SK-N-SH (cell line): Measurements from ENCODE around the gene ARL6IP5.

ENCODE experiments used
- CHD2 ChIP-seq: fragments of 150-350 bp; IDR thresholded peaks from 2 replicates; pipeline ENCODE4 v1.6.1; 2018; ENCODE audit warnings: low read length; ENCODE audit not compliant: partially characterized antibody
- CTCF ChIP-seq: fragments of 200-600 bp; sonication (generic); IDR thresholded peaks from 2 replicates; pipeline ENCODE4 v1.6.1; 2017; ENCODE audit warnings: antibody characterized with exemption, mild to moderate bottlenecking, moderate library complexity
- EZH2phosphoT487 ChIP-seq: fragments of 200-600 bp; sonication (generic); IDR thresholded peaks from 2 replicates; pipeline ENCODE4 v1.6.1; 2017; ENCODE audit warnings: low read depth, mixed run types, mild to moderate bottlenecking, antibody characterized with exemption, moderate library complexity, borderline replicate concordance
- IRF3 ChIP-seq: fragments of 150-350 bp; IDR thresholded peaks from 2 replicates; pipeline ENCODE4 v1.6.1; 2016; ENCODE audit warnings: mild to moderate bottlenecking, low read depth, low read length
- POLR2AphosphoS5 ChIP-seq: IDR thresholded peaks from 2 replicates; pipeline ENCODE4 v1.6.1; 2012; ENCODE audit warnings: low read depth, low read length
- RAD21 ChIP-seq: IDR thresholded peaks from 2 replicates; pipeline ENCODE4 v1.6.1; 2012; ENCODE audit warnings: mild to moderate bottlenecking, low read length
- SMC3 ChIP-seq: IDR thresholded peaks from 2 replicates; pipeline ENCODE4 v1.6.1; 2012; ENCODE audit warnings: low read depth, low read length, improper control_type of control experiment
- YY1 ChIP-seq: IDR thresholded peaks from 2 replicates; pipeline ENCODE4 v1.4.0; 2012; ENCODE audit warnings: low read depth, mild to moderate bottlenecking

- TF ChIP-seq CHD2: no peak
- TF ChIP-seq EZH2phosphoT487: no peak
- TF ChIP-seq SMC3: no peak
- no peak for TF ChIP-seq YY1
- no peak for TF ChIP-seq CTCF
- TF ChIP-seq POLR2AphosphoS5: no peak
- TF ChIP-seq RAD21: no peak
- no peak for TF ChIP-seq IRF3
Measured at GRCh38 chr3:69091389-69092029, 6.8 kb downstream of the ARL6IP5 start.
